Measurements from ENCODE around the gene FBXL14. TPM values are rescaled to one million over a fixed set of nuclear protein-coding genes. Genes with fewer than 3 reads are reported as not detected.

The FBXL14 gene
- total and polyA plus RNA-seq, 7 donors = 2.9 to 13.8 (median 5.2) TPM

DNA sequence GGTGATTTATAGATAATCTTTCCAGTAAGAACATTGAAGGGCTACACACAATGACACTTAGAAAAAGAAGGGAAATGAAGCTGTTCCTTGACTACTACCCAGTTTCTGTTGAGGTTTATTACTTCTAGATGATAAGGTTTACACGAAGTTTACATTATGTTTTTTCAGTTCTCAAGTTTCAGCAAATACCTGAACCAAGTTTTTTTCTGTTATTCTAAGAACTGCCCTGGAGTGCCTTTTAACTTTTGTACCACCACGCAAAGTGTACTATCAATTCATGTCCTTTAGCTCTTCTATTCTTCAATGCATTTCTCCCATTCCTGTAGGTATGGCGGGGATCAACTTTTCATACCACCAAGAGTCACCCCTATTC is 5.8 kb downstream of the FBXL14 start:
- WGBS, 3 donors = 74 to 87% (median 81%) methylated on average over 3 of the region's 3 CpGs
- intact Hi-C loops (cut with DNase I) = loop anchor here (5.0 to 10.0 kb wide), 2 partner anchors 306 to 1024 kb away; no protein-coding TSS in a partner anchor
- no peak for DNase-seq
- TF ChIP-seq, protein P1, sequence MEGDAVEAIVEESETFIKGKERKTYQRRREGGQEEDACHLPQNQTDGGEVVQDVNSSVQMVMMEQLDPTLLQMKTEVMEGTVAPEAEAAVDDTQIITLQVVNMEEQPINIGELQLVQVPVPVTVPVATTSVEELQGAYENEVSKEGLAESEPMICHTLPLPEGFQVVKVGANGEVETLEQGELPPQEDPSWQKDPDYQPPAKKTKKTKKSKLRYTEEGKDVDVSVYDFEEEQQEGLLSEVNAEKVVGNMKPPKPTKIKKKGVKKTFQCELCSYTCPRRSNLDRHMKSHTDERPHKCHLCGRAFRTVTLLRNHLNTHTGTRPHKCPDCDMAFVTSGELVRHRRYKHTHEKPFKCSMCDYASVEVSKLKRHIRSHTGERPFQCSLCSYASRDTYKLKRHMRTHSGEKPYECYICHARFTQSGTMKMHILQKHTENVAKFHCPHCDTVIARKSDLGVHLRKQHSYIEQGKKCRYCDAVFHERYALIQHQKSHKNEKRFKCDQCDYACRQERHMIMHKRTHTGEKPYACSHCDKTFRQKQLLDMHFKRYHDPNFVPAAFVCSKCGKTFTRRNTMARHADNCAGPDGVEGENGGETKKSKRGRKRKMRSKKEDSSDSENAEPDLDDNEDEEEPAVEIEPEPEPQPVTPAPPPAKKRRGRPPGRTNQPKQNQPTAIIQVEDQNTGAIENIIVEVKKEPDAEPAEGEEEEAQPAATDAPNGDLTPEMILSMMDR (IDR thresholded peaks at IDR 0.05) = no peak
- Histone ChIP-seq H3K27ac (no peak overlapping the region), H3K4me1 (peaks cover 49% of the 10 kb centered on the region), H3K27me3 (ENCODE audit: insufficient read depth in 3 of 3, low read length in 2 of 3) (no peaks in the 10 kb centered on the region), H3K36me3 (ENCODE audit: insufficient read depth in 1 of 2, low read depth in 1 of 2) (no peaks in the 10 kb centered on the region), H3K9me3 (no peaks in the 10 kb centered on the region), H3K4me3 (no peak overlapping the region)
- ATAC-seq = no peak

DNA sequence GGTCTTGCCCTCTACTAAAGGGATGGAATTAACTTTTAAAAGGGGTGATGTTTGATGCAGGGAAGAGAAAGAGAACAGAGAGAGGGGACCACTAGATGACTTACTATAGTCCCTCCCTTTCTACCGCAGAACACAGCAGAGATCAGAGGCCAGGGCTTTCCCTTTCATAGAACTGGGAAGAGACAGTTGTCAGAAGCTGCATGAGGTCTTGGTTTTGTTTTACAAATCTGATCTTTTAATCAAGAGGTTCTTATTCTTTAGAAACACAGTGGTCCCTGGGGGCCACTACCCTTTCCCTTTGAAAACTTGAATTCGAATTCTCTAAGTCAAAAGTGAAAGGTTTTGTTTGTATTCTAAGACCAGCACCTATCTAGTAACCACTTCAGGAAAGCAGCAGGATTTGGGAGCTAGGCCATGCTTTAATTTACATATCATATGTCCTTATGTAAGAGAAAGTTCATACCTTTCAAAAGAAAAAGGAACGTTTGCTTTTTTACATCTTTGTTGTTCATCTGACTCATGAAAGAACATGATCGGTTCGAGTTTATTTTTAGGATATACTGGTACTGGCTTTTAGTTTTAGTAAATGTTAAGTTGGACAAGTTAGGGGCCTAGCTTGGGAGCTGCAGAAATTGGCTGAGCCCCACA is 6.3 kb downstream of the FBXL14 start:
- DNase-seq (no peak), ATAC-seq (no peak)
- H3K4me3 ChIP-seq = no peak overlapping the region
- no peaks in the 10 kb centered on the region for H3K36me3 ChIP-seq (ENCODE audit: insufficient read depth in 1 of 2, low read depth in 1 of 2)
- 41 to 52% (median 49%) methylated on average over 5 of the region's 5 CpGs for WGBS, 3 donors
- TF ChIP-seq, protein P1 (IDR thresholded peaks at IDR 0.05) = no peak
- intact Hi-C loops (cut with DNase I) = loop anchor here (5.0 to 10.0 kb wide), 2 partner anchors 306 to 1023 kb away; no protein-coding TSS in a partner anchor
- no peaks in the 10 kb centered on the region for H3K27me3 ChIP-seq (ENCODE audit: insufficient read depth in 3 of 3, low read length in 2 of 3)
- no peak overlapping the region for H3K27ac ChIP-seq
- H3K9me3 ChIP-seq = no peaks in the 10 kb centered on the region
- peaks cover 46% of the 10 kb centered on the region for H3K4me1 ChIP-seq

DNA sequence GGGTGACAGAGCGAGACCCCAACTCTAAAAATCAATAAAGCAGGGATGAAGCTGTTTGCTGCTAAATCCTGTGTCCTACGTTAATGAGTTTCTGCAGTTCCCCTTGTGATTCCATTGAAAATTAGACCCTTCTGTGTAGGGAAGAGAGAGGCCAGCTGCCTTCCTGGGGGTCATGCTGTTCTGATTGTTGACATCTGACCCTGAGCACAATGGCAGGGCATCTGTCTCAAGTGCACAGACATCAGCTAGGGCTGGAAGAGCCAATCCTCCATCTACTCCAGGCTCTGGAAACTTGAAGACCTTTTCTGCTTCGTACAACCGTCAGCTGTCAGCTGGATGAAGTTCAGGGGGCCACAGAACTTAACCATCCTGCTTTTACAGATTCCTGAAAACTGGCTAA is 10.1 kb downstream of the FBXL14 start:
- DNase-seq (no peak), ATAC-seq (no peak)
- Histone ChIP-seq H3K27me3 (ENCODE audit: insufficient read depth in 3 of 3, low read length in 2 of 3) (no peaks in the 10 kb centered on the region), H3K4me1 (peaks cover 10% of the 10 kb centered on the region), H3K36me3 (ENCODE audit: insufficient read depth in 1 of 2, low read depth in 1 of 2) (no peaks in the 10 kb centered on the region), H3K9me3 (no peaks in the 10 kb centered on the region), H3K27ac (no peak overlapping the region), H3K4me3 (no peak overlapping the region)
- WGBS, 3 donors = 87 to 92% (median 89%) methylated on average over 4 of the region's 4 CpGs
- TF ChIP-seq, protein P1 (IDR thresholded peaks at IDR 0.05) = no peak
- intact Hi-C loops (cut with DNase I) = loop anchor here (2.0 to 10.0 kb wide), 3 partner anchors 466 to 1020 kb away; no protein-coding TSS in a partner anchor

DNA sequence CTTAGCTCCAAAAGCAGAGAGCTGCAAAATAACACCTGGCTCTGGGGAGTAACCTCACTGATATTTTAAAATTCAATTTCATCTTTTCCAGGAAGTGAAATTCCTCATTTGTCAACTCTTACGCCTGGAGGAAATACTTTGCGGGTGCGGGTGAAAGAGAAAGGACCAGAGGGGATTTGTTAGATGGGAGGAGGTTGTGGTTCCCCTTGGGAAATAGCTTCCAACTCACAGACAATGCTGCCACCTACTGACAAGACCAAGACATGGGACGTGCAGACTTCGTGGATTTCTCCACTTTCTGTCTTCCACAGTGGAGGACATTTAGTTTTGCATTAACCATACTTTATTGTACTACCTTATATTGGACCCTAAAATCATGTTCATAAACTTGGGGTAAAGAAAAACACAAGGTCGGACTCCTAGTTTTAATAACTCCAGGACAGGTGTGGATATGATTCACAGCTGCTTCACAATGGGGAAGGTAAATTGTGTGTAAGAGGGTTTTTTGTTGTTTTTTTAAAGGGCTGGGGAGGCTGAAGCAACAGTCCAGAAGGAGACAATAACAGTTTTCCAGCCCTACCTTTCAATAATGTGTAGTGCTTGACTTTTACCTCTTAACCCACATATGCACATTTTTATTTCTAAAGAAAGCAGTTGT is 10.8 kb downstream of the FBXL14 start:
- Histone ChIP-seq H3K4me1 (peaks cover 8% of the 10 kb centered on the region), H3K27me3 (ENCODE audit: insufficient read depth in 3 of 3, low read length in 2 of 3) (no peaks in the 10 kb centered on the region), H3K9me3 (no peaks in the 10 kb centered on the region), H3K27ac (no peak overlapping the region), H3K4me3 (peak overlapping the region; percentile 37), H3K36me3 (ENCODE audit: insufficient read depth in 1 of 2, low read depth in 1 of 2) (no peaks in the 10 kb centered on the region)
- peak in 1 of 2 donors; percentile 31 for DNase-seq
- WGBS, 3 donors = 1 to 4% (median 2%) methylated on average over 6 of the region's 6 CpGs
- ATAC-seq = peak; percentile 80 to 92 (median 84)
- TF ChIP-seq, protein P1 (IDR thresholded peaks at IDR 0.05) = peak; percentile 87
- intact Hi-C loops (cut with DNase I) = loop anchor here (1.0 to 10.0 kb wide), 4 partner anchors 465 to 1019 kb away; no protein-coding TSS in a partner anchor

Measured in psoas muscle (tissue), 8 donors.